GM21367 (cell line): ENCODE results near the gene IRAK2.
"Not testable (repeated sequence)": the region's sequence is repeated elsewhere in the genome, so short reads cannot be mapped to it uniquely, and the experiment has no call there.

Source experiments
- ATAC-seq: cut with Tn5 transposase; IDR thresholded peaks from one replicate; pipeline ENCODE4 v1.9.1; 2021; ENCODE audit not compliant: unreplicated experiment

Gene IRAK2

GRCh38 chr3:10158555-10158954 is 6.2 kb upstream of the IRAK2 start:
- not testable (repeated sequence) for ATAC-seq

DNA sequence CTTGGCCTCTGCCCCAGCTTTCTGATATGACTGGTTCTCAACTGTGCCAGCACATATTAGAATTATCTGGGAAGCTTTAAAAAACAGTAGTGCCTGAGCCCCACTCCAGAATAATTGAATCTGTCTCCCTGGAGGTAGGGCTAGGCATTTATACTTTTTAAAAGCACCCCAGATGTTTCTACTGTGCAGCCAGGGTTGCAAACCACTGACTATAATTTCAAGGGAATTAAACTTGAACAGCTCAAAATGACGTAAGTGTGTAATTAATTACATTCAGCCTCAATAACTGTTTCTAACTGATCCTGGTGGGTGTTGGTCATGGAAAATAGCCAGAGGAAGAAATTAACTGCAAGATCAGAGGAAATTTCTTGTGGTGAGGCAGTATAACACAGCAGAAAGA is 4.4 kb upstream of the IRAK2 start:
- no peak for ATAC-seq

DNA sequence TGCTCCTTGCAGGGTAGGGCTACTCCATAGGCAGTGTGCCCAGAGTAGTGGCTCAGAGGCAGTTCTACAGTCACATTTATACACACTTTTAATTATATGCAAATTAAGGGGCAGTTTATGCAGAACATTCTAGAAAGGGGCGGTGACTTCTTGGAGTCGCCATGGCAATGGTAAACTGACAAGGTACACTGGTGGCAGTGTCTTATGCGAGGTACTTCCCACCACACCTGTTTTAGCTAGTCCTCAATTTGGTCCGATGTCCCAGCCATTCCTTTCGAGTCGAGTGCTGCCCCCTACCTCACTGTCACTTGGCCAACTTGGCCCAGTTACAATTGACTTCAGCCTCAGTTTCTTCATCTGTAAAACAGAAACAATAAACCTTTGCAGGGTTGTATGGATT is 3.8 kb upstream of the IRAK2 start:
- no peak for ATAC-seq

GRCh38 chr3:10162185-10162584 is 2.5 kb upstream of the IRAK2 start:
- no peak for ATAC-seq

DNA sequence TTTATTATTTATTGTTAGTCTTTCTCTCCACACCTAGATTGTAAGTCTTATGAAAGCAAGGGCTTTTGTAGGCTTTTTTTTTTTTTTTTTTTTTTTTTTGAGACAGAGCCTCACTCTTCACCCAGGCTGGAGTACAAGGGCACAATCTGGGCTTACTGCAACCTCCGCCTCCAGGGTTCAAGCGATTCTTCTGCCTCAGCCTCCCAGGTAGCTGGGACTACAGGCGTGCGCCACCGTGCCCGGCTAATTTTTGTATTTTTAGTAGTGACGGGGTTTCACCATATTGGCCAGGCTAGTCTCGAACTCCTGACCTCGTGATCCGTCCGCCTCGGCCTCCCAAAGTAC is 546 bp upstream of the IRAK2 start:
- not testable (repeated sequence) for ATAC-seq

DNA sequence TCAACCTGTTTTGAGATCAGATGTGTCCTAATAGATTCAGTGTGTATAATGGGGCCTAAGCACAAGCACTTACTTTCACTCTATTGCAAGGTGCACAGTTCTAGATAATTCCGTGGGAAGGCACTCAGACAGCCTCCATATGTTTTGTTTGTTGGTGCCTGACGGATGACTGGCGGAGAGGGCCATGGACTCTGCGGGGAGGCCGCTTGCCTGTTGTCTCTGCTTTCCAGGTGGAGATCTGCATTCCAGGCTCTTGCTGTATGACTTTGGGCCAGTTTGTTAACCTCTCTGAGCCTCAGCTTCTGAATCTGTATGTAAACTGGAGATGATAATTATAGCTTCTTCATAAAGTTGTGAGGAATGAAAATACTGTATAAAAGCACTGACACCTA is 1.5 kb downstream of the IRAK2 start:
- ATAC-seq = no peak

DNA sequence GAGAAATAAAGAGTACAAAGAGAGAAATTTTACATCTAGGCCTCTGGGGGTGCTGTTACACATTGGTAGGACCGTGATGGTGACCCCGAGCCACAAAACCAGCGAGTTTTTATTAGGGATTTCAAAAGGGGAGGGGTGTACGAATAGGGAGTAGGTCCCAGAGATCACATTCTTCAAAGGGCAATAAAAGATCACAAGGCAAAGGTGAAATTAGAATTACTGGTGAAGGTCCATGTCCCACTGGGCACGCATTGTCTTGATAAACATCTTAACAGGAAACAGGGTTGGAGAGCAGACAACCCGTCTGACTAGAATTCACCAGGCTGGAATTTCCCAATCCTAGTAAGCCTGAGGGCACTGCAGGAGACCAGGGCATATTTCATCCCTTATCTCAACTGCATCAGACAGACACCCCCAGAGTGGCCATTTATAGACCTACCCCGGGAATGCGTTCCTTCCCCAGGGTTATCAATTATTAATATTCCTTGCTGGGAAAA is 4.3 kb downstream of the IRAK2 start:
- ATAC-seq = no peak

DNA sequence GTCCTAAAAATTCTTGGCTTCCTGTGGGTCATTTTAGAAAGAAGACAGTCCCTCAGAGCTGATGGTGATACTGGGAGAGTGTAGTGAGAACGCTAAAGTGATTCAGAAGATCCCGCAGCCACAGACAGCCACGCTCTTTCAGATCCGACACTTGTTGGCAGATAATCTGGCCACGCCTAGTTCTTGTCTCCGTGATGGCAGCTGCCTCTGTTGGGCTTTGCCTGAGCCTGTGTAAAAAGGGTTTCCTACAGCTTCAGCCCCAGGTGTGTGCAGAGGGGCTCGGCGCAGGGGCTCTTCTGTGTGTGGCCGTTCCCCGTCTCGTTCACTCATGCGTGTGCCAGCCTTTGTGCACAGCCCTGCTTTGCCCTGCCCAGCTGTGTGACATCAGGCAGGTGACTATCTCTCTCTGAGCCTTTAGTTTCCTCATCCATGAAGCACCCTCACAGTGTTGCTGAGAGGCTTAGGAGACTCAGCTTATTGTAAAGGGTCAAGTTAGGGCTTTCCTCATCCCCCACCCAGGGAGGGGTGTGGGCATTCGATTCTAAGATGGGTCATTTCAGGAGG is 6.3 kb downstream of the IRAK2 start:
- ATAC-seq = no peak

- no peak for ATAC-seq
These were observed 8.6 kb downstream of the IRAK2 start for GRCh38 chr3:10173095-10173925.

DNA sequence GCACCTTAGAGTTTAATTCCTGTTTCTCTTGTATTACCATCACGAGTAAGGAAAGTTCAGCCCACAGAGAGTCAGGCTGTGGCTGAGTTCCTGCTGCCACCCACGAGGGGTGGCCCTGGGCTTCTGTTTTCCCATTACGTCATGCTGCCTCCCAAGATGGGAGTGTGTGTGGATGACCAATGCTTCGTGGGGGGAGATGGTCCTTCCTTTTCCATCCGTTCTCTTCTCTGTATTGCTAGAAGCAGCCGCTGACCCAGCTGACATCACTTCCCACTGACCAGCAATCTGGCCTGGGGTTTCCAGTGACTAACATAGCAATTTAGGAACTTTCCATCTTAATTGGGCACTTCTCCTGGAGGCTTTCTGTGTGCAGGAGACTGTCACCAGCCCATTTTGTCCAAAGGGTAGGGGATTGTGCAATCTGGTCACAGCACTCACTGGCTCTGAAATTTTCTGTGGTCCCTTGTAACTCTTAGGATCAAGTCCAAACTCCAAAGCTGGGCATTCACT is 9.3 kb downstream of the IRAK2 start:
- ATAC-seq = no peak

DNA sequence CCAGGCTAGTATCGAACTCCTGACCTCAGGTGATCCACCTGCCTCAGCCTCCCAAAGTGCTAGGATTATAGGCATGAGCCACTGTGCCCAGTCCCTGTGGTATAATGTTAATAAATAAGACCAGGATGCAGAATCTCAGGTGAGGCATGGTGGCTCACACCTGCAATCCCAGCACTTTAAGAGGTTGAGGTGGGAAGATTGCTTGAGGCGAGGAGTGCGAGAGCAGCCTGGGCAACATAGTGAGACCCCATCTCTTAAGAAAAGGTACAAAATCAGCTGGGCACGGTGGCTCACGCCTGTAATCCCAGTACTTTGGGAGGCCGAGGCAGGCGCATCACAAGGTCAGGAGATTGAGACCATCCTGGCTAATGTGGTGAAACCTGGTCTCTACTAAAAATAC is 10.6 kb downstream of the IRAK2 start:
- not testable (repeated sequence) for ATAC-seq

DNA sequence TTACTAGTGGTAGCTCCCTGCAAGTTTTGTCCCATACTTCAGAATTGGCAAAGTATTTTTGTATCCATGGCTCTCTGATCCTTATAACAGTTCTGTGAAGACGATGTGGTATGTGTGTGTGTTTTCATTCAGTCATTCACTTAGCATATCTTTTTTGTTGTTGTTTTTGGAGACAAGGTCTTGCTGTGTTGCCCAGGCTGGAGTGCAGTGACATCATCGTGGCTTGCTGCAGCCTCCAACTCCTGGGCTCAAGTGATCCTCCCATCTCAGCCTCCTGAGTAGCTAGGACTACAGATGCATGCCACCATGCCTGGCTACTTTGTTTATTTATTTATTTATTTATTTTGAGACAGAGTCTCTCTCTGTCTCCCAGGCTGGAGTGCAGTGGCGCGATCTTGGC is 11.4 kb downstream of the IRAK2 start:
- ATAC-seq = not testable (repeated sequence)

DNA sequence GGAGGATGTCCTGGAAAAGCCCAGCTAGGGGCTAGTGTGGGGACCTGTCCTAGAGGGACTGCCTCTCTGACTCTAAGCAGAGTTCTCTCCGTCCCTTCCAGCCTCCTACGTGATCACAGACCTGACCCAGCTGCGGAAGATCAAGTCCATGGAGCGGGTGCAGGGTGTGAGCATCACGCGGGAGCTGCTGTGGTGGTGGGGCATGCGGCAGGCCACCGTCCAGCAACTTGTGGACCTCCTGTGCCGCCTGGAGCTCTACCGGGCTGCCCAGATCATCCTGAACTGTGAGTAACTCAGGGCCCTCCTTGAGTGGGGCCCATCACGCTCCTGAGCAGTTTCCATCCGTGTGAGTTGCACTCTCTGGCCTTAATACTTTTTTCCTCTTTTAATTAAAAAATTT is 13.0 kb downstream of the IRAK2 start:
- no peak for ATAC-seq

- no peak for ATAC-seq
These were observed 14.2 kb downstream of the IRAK2 start for GRCh38 chr3:10178892-10179291.

- ATAC-seq = no peak
These were observed 15.6 kb downstream of the IRAK2 start for GRCh38 chr3:10180289-10180688.

DNA sequence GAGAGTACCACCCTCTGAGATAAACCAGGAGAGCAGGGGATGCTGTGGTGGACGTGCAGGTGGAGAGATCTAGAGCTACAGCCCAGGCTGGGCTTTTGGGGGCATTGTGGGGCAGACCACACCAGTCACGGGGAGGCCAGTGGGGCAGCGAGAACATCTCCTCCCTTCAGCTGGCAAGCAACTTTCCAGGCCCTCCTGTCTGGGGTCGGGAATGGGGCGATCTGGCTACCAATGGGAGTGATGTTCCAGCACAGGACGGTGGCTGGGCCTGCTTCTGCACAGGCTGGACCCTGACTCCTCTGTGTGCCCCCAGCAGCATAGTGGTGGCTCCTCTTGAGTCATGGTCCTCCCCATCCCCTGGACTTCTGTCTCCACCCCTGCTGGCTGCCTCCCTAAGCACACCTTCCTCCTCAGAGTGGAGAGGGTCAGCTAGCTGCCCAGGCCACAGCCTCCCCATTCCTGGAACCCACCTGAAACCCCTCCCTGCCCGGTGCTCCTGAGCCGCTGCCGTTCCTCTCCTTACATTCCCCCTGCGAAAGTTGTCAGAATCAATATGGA is 16.1 kb downstream of the IRAK2 start:
- ATAC-seq = no peak

DNA sequence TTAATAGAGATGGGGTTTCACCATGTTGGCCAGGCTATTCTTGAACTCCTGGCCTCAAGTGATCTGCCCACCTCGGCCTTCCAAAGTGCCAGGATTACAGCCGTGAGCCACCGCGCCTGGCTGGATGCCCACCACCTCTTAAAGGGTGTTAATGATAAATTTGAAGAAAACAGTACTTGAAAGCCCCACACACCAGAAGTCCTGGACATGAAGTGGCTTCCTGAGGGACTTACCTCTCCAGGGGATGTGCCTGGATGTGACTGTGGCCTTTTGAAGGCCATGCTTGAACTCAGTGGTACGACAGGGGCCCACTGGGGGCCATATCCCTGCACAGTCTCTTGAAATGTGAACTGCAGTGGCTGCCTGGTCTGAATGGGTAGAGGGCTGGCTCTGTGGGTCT is 18.2 kb downstream of the IRAK2 start:
- no peak for ATAC-seq

DNA sequence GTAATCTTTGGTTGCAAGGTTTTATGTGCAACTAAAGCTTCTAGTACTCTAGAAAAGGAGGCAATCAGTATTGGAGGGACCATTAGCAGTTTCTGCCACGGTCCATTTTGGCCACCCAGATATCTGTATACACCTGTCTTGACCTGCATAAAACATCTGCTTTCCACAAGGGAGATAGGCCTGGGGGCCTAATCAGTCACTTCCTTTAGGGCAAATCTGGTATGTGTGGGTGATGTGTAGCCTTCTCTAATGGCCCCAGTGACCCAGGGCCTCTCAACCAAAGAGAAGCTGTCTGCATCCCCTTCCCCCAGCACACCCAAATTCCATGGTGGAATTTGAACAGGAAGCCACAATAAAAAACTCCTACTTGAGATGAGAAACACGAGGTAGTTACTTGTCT is 19.5 kb downstream of the IRAK2 start:
- ATAC-seq = no peak

GRCh38 chr3:10185804-10186762 is 21.4 kb downstream of the IRAK2 start:
- ATAC-seq = no peak

DNA sequence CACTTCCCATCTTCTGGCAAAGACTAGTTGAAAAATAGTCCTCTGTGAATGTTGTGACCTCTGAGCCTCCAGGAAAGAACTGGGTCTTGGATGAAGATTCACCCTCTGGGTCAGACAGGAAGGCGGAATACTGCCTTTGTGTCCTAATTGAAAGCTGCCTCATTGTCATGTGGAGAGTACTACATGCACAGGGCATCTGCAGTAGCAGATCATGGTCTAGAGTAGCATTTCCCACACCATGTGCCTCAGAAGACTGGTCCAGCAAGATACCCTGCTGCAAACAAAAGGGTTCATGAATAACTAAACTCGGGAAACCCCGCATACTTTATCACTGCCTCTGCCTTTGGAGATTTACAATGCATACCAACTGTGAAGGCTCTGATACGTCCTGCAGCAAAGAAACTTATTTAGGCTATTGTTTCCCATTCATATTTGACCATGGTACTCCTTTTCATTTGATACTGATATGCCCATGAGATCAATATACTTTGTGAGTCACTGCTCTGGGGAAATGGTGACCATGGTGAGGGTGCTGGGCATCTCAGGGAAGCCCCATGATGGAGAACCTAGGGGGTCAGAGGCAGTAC is 22.7 kb downstream of the IRAK2 start:
- ATAC-seq = no peak

DNA sequence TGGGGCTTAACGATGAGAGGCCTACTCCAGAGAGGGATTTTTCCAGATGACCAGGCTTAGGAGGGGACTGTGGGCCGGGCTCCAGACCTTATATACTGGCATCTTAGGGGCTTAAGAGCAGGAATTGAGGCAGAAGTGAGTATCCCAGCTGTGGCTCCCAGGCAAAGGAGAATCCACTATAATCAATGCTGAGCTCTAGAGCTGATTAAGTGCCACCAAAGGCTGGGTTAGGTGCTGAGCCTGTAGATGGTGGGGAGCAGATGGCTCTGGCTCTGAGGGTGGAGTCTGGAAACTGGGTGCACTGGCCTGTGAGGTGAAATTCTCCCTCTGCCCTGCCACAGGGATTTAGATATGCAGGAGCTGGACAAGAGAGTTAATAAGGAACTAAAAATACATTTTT is 23.2 kb downstream of the IRAK2 start:
- ATAC-seq = no peak
